ENCODE measurements around the gene MGAT4C.

DNA sequence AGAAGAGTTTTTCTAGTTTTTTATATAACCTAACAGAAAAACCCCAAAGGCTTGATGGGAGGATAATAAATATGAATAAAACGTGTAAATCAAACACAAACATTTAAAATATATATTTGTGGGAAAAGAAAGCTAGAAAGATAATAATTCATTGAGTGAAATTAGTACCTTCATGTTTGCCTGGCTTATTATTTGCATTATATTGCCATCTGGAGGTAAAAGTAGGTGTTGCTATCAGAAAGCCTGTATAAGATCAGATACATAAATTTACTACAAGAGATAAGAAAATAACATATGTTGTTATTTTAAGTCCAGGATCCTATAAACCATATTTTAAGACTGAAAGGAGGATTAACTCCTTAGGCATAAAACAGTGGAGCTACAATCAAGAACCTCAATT lies 304.4 kb downstream of the MGAT4C start:
- TF ChIP-seq, protein P1, sequence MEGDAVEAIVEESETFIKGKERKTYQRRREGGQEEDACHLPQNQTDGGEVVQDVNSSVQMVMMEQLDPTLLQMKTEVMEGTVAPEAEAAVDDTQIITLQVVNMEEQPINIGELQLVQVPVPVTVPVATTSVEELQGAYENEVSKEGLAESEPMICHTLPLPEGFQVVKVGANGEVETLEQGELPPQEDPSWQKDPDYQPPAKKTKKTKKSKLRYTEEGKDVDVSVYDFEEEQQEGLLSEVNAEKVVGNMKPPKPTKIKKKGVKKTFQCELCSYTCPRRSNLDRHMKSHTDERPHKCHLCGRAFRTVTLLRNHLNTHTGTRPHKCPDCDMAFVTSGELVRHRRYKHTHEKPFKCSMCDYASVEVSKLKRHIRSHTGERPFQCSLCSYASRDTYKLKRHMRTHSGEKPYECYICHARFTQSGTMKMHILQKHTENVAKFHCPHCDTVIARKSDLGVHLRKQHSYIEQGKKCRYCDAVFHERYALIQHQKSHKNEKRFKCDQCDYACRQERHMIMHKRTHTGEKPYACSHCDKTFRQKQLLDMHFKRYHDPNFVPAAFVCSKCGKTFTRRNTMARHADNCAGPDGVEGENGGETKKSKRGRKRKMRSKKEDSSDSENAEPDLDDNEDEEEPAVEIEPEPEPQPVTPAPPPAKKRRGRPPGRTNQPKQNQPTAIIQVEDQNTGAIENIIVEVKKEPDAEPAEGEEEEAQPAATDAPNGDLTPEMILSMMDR (IDR thresholded peaks at IDR 0.05) = peak; percentile 56
- TF ChIP-seq HOXA7 (CRISPR knock-in tag; IDR thresholded peaks at IDR 0.05) (no peak), JUNB (IDR thresholded peaks at IDR 0.05) (no peak), EHMT2 (IDR thresholded peaks at IDR 0.05; ENCODE audit: low read depth) (no peak), ESRRA (IDR thresholded peaks at IDR 0.05; ENCODE audit: borderline replicate concordance, low read length) (no peak), CHD2 (IDR thresholded peaks at IDR 0.05; ENCODE audit: low read length, partially characterized antibody) (no peak), EP300 (IDR thresholded peaks at IDR 0.05) (no peak), POLR2A (IDR thresholded peaks at IDR 0.05; ENCODE audit: low read length) (no peak), NR3C1 (IDR thresholded peaks at IDR 0.05) (no peak)
- TF ChIP-seq, protein P2, sequence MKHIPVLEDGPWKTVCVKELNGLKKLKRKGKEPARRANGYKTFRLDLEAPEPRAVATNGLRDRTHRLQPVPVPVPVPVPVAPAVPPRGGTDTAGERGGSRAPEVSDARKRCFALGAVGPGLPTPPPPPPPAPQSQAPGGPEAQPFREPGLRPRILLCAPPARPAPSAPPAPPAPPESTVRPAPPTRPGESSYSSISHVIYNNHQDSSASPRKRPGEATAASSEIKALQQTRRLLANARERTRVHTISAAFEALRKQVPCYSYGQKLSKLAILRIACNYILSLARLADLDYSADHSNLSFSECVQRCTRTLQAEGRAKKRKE (CRISPR knock-in tag; IDR thresholded peaks at IDR 0.05; ENCODE audit: low read depth) = no peak
